Karpas-422 (cell line): ENCODE data around the gene CBFA2T2. TPM values are rescaled to one million over a fixed set of nuclear protein-coding genes. Genes with fewer than 3 reads are reported as not detected.

Experiments used
- DNase-seq: peaks from one replicate; pipeline ENCODE4 v3.0.0-alpha.2; 2015
- H2AFZ ChIP-seq: fragments of 200-600 bp; sonication (generic); 2 replicates; pipeline ENCODE4 v1.6.1; 2014; ENCODE audit warnings: antibody characterized with exemption, low read length, mixed read lengths
- H3K27ac ChIP-seq: fragments of 200-600 bp; sonication (generic); 2 replicates; pipeline ENCODE4 v1.5.1; 2014; ENCODE audit warnings: mild to moderate bottlenecking, low read length, moderate library complexity
- H3K27me3 ChIP-seq: fragments of 200-600 bp; sonication (generic); 2 replicates; pipeline ENCODE4 v1.6.1; 2014; ENCODE audit warnings: low read length, mixed read lengths
- H3K36me3 ChIP-seq: fragments of 200-600 bp; sonication (generic); 2 replicates; pipeline ENCODE4 v1.6.1; 2014; ENCODE audit warnings: low read length, mixed read lengths; ENCODE audit not compliant: insufficient read depth
- H3K4me1 ChIP-seq: fragments of 200-600 bp; sonication (generic); 2 replicates; pipeline ENCODE4 v1.6.1; 2014; ENCODE audit warnings: mild to moderate bottlenecking, low read length, mixed read lengths
- H3K4me2 ChIP-seq: fragments of 200-600 bp; sonication (generic); 2 replicates; pipeline ENCODE4 v1.6.1; 2014; ENCODE audit warnings: low read length, low read depth, mild to moderate bottlenecking; ENCODE audit not compliant: poor library complexity, severe bottlenecking
- H3K4me3 ChIP-seq: fragments of 200-600 bp; sonication (generic); 2 replicates; pipeline ENCODE4 v1.5.1; 2014; ENCODE audit warnings: mild to moderate bottlenecking, antibody characterized with exemption, low read length, mixed read lengths
- H3K79me2 ChIP-seq: fragments of 200-600 bp; sonication (generic); 2 replicates; pipeline ENCODE4 v1.6.1; 2014; ENCODE audit warnings: mild to moderate bottlenecking, low read length, mixed read lengths
- H3K9ac ChIP-seq: fragments of 200-600 bp; sonication (generic); 2 replicates; pipeline ENCODE4 v1.6.0; 2014; ENCODE audit warnings: low read length
- H3K9me2 ChIP-seq: fragments of 200-600 bp; sonication (generic), shearing (Covaris generic); replicated peaks from 2 replicates; pipeline ENCODE4 v1.6.0; 2014; ENCODE audit warnings: mild to moderate bottlenecking, low read length, moderate library complexity; ENCODE audit not compliant: insufficient read depth
- H3K9me3 ChIP-seq: fragments of 300-700, 200-600 bp; sonication (generic); 2 replicates; pipeline ENCODE4 v1.6.1; 2014; ENCODE audit warnings: low read length, mixed read lengths
- H4K20me1 ChIP-seq: fragments of 200-600 bp; sonication (generic); 2 replicates; pipeline ENCODE4 v1.6.1; 2014; ENCODE audit warnings: mild to moderate bottlenecking, antibody characterized with exemption, low read length, low read depth; ENCODE audit not compliant: insufficient read depth
- total RNA-seq: library from RNA; depleted of rRNA; stranded (reverse); fragments of >200 nt; shearing (Covaris generic); gene quantifications from 2 replicates; pipeline ENCODE4 v1.2.3, GENCODE V29; 2014; ENCODE audit warnings: low replicate concordance

Gene CBFA2T2
- total RNA-seq, 1 experiment from 2014 or later, result 54.8 TPM

DNA sequence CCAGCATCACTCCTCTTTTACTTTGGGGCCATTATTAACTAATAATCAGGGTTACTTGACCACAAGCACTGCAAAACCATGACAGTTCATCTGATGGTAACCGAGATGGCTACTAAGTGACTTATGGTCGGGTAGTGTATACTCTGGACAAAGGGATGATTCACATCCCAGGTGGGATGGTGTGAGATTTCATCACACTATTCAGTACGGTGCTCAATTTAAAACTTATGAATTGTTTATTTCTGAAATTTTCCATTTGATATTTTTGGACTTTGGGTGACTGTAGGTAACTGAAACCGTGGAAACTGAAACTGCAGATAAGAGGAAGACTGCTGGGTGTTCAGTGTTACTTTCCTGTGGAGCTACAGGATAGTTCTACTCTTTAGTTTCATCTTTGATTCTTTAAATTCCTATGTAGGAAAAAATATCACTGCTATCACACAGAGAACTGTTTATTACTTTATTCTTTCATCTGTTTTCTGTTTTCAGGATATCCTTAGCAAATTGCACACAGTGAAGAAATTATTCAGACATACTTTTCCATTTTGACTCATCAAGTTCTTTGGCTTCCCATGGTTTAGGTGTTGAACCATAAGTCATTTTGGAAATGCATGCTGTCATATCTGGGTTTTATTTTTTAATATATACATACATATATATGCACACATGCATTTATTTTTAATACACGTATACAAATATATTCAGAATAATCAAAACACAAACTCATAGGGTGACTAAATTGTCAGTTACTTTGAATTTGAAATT lies 113.1 kb downstream of the CBFA2T2 start:
- Histone ChIP-seq H3K9me3 (no peaks in the 10 kb centered on the region), H3K4me1 (peaks cover 72% of the 10 kb centered on the region), H3K27ac (peak overlapping the region; percentile 48), H3K79me2 (peaks cover 74% of the 10 kb centered on the region), H3K36me3 (peaks cover 29% of the 10 kb centered on the region), H3K9ac (peak overlapping the region; percentile 20; the same call in 1 of the 2 replicates), H3K27me3 (no peaks in the 10 kb centered on the region), H4K20me1 (no peaks in the 10 kb centered on the region), H3K4me3 (no peak overlapping the region), H2AFZ (no peak overlapping the region), H3K9me2 (no peaks in the 10 kb centered on the region), H3K4me2 (peak overlapping the region; percentile 37)
- DNase-seq, result no peak

GRCh38 chr20:33604084-33604990 lies 114.4 kb downstream of the CBFA2T2 start:
- Histone ChIP-seq H4K20me1 (no peaks in the 10 kb centered on the region), H3K36me3 (peaks cover 39% of the 10 kb centered on the region), H3K4me2 (peak overlapping the region; percentile 4), H3K27ac (peak overlapping the region; percentile 48), H3K9ac (no peak overlapping the region), H3K4me3 (no peak overlapping the region), H3K9me2 (no peaks in the 10 kb centered on the region), H2AFZ (no peak overlapping the region), H3K4me1 (peaks cover 85% of the 10 kb centered on the region), H3K27me3 (no peaks in the 10 kb centered on the region), H3K9me3 (no peaks in the 10 kb centered on the region), H3K79me2 (peaks cover 83% of the 10 kb centered on the region)
- DNase-seq, result no peak

- Histone ChIP-seq H2AFZ (no peak overlapping the region), H3K9me2 (no peaks in the 10 kb centered on the region), H3K4me3 (no peak overlapping the region), H4K20me1 (no peaks in the 10 kb centered on the region), H3K9me3 (no peaks in the 10 kb centered on the region), H3K27me3 (no peaks in the 10 kb centered on the region), H3K27ac (peak overlapping the region; percentile 48; the same call in 1 of the 2 replicates), H3K4me1 (peaks cover 91% of the 10 kb centered on the region), H3K79me2 (peaks cover 88% of the 10 kb centered on the region), H3K9ac (no peak overlapping the region), H3K4me2 (peak overlapping the region; percentile 4), H3K36me3 (peaks cover 44% of the 10 kb centered on the region)
- DNase-seq, result no peak
Measured at GRCh38 chr20:33604991-33605370, 115.1 kb downstream of the CBFA2T2 start.

DNA sequence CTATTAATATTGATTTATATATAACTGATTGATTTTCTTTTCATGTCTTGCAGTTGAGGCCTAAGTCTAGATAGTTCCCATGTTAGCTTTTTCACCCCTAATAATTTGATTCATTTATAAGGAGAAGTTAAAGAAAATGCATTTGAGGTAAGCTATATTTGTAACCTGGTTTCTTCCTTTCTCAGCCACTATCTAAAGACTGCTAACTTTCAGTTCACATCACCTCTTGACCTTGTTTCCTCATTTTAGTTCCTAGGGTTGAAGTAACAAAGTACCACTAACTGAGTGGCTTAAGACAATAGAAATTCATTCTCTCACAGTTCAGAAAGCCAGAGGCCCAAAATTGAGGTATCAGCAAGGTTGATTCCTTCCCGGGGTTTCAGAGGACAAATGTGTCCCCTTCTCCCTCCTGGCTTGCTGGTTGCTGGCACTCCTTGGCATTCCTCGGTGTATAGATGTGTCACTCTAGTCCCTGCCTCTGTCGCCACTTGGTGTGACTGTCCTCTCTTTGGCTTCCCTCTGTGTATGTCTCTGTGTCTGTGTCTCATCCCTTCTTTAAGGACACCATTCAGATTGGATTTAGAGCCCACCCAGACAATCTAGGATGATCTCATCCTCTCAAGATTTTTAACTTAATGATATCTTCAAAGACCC lies 116.3 kb downstream of the CBFA2T2 start:
- Histone ChIP-seq H4K20me1 (no peaks in the 10 kb centered on the region), H3K9ac (0 out of 2 replicates have a peak overlapping the region, but pooled peaks have one; percentile 9), H3K27me3 (no peaks in the 10 kb centered on the region), H3K4me2 (peak overlapping the region; percentile 36), H3K9me3 (no peaks in the 10 kb centered on the region), H3K9me2 (no peaks in the 10 kb centered on the region), H3K4me3 (no peak overlapping the region), H2AFZ (no peak overlapping the region), H3K4me1 (peaks cover 99% of the 10 kb centered on the region), H3K79me2 (peaks cover 87% of the 10 kb centered on the region), H3K27ac (peak overlapping the region; percentile 48), H3K36me3 (peaks cover 52% of the 10 kb centered on the region)
- DNase-seq, result peak; percentile 58

- Histone ChIP-seq H4K20me1 (no peaks in the 10 kb centered on the region), H3K9me3 (no peaks in the 10 kb centered on the region), H3K27ac (peak overlapping the region; percentile 51), H3K27me3 (no peaks in the 10 kb centered on the region), H3K9ac (no peak overlapping the region), H2AFZ (no peak overlapping the region), H3K4me1 (peaks cover 66% of the 10 kb centered on the region), H3K4me3 (no peak overlapping the region), H3K36me3 (peaks cover 67% of the 10 kb centered on the region), H3K9me2 (no peaks in the 10 kb centered on the region), H3K79me2 (peaks cover 73% of the 10 kb centered on the region), H3K4me2 (no peak overlapping the region)
- DNase-seq, result peak; percentile 54
Measured at GRCh38 chr20:33609504-33609903, 119.6 kb downstream of the CBFA2T2 start.

- no peaks in the 10 kb centered on the region for H3K9me2 ChIP-seq
- no peak overlapping the region for H3K4me3 ChIP-seq
- no peak overlapping the region for H2AFZ ChIP-seq
- no peak overlapping the region for H3K9ac ChIP-seq
- no peak overlapping the region for H3K4me2 ChIP-seq
- H3K79me2 ChIP-seq, result peaks cover 72% of the 10 kb centered on the region
- H4K20me1 ChIP-seq, result no peaks in the 10 kb centered on the region
- H3K27ac ChIP-seq, result peak overlapping the region; percentile 51
- DNase-seq, result no peak
- peaks cover 73% of the 10 kb centered on the region for H3K36me3 ChIP-seq
- H3K4me1 ChIP-seq, result peaks cover 50% of the 10 kb centered on the region
- no peaks in the 10 kb centered on the region for H3K9me3 ChIP-seq
- no peaks in the 10 kb centered on the region for H3K27me3 ChIP-seq
Measured at GRCh38 chr20:33611106-33611505, 121.2 kb downstream of the CBFA2T2 start.

GRCh38 chr20:33612001-33612400 lies 122.1 kb downstream of the CBFA2T2 start:
- no peak for DNase-seq
- peaks cover 41% of the 10 kb centered on the region for H3K4me1 ChIP-seq
- no peaks in the 10 kb centered on the region for H4K20me1 ChIP-seq
- no peaks in the 10 kb centered on the region for H3K27me3 ChIP-seq
- H3K9me3 ChIP-seq, result no peaks in the 10 kb centered on the region
- H2AFZ ChIP-seq, result no peak overlapping the region
- no peak overlapping the region; the same call in 1 of the 2 replicates for H3K27ac ChIP-seq
- H3K79me2 ChIP-seq, result peaks cover 72% of the 10 kb centered on the region
- no peak overlapping the region for H3K9ac ChIP-seq
- no peaks in the 10 kb centered on the region for H3K9me2 ChIP-seq
- H3K4me3 ChIP-seq, result no peak overlapping the region
- no peak overlapping the region for H3K4me2 ChIP-seq
- H3K36me3 ChIP-seq, result peaks cover 73% of the 10 kb centered on the region
